ENCODE results near the gene TJP2.

The TJP2 gene

DNA sequence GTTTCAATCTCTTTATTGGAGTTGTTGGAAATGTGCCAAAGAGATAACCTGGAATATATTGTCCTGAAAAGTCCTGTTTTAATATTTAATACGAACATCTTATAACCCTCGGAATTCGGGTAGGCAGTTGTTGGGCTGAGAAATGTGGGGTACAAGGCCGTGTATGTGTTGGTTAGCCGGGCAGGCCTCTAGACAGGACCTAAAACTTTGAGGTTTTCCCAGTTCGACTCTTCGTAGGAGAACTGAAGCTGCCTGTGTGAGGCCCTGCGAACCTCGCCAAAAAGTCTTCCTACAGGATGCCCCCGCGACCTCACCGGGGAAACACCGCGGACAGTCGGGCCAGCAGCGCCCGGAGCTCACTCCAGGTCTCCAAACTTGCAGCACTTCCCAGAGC is 583 bp upstream of the TJP2 start:
- TF ChIP-seq, protein P1, sequence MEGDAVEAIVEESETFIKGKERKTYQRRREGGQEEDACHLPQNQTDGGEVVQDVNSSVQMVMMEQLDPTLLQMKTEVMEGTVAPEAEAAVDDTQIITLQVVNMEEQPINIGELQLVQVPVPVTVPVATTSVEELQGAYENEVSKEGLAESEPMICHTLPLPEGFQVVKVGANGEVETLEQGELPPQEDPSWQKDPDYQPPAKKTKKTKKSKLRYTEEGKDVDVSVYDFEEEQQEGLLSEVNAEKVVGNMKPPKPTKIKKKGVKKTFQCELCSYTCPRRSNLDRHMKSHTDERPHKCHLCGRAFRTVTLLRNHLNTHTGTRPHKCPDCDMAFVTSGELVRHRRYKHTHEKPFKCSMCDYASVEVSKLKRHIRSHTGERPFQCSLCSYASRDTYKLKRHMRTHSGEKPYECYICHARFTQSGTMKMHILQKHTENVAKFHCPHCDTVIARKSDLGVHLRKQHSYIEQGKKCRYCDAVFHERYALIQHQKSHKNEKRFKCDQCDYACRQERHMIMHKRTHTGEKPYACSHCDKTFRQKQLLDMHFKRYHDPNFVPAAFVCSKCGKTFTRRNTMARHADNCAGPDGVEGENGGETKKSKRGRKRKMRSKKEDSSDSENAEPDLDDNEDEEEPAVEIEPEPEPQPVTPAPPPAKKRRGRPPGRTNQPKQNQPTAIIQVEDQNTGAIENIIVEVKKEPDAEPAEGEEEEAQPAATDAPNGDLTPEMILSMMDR (IDR thresholded peaks at IDR 0.05; ENCODE audit: borderline replicate concordance, insufficient read depth, low read depth, low read length), result no peak
- peak overlapping the region; percentile 85 for H3K4me3 ChIP-seq (ENCODE audit: low read depth, low read length)

DNA sequence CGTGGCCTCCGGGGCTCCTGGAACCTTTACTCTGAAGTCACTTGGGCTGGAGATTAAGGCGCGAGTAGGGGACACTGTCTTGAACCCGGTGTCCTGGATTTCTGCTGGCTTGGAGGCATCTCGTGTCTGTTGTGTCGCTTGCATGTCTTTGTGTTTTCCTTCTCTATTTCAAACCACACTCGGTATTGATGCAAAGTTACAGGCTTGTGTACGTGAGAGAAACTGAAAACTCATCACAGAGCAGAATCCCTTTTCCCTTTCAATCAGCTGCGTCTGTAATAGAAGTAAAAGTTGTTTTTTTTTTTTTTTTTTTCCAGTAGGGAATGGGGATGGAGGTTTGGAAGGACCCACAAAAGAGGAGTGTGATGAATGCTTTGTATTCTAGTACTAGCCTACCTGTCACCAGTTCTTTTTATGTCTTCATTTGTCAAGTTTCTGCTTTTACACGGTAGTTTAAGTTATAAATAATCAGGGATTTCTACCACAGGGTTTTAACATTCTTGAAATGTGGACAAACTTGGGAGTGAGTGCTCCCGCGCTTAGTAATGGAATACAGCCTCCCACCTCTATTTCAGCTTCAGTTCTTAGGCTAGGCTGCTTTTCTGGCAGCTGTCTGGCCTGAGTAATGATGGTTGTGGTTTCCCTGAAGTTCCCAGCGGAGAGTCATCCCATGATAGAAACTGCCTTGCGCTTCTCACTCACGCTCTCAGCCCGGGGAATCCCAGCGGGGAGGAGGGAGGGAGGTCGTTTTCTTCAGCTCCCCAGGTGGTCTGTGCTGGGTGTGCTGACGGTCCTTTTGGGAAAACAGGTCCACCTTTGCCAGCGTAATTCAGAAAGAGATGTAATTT is 763 bp downstream of the TJP2 start:
- peak overlapping the region; percentile 85 for H3K4me3 ChIP-seq (ENCODE audit: low read depth, low read length)
- TF ChIP-seq, protein P1 (IDR thresholded peaks at IDR 0.05; ENCODE audit: borderline replicate concordance, insufficient read depth, low read depth, low read length), result no peak

DNA sequence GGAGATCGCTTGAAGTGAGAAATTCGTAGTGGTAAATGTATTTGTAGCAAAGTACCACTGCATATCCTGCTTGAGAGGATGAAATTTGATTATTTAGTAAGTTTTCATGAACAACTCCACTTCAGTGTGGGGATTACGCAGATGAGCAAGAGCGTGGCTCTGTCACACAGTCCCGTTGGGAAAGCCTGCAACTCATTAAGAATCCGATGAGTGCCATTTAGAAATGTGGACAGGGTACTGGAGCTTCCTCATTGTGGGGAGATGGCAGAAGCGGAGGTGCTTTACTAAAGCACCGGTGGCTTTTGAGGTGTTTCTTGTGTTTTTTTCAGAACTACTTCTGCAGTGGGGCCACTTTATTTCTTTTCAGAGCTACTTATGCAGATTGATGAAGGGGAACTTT is 1.4 kb downstream of the TJP2 start:
- peak overlapping the region; percentile 85 for H3K4me3 ChIP-seq (ENCODE audit: low read depth, low read length)
- TF ChIP-seq, protein P1 (IDR thresholded peaks at IDR 0.05; ENCODE audit: borderline replicate concordance, insufficient read depth, low read depth, low read length), result no peak

DNA sequence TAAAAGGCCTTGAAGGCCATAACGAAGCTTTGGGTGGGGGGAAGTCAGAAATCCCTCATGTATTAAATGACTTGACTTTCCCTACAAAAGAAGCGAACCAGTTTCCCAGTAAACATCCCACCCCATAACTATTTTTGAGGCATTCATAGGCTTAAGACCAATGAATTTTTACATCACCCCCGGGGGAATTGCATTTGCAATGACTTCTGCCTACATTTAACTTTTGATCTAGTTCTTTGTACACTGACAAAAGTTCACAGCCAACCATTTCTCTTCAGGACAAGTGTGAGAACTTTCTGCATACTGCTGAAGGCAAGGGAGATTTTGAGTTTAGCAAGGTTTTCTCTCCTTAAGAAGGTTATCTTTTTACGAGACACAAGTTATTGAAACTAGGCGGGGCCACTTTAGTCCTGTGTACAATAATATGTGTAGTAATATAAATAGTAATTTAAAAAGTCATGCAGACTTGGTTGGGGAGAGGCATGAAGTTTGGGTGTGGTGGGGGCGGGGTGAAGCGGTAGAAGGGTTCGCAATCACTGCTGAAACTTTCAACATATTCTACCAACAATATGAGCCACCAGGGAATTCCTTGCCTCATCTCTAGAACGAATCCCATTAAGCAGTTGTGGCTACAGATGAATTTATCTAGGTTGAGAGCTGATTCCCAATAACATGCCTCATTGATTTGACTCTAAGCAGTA is 2.5 kb downstream of the TJP2 start:
- H3K4me3 ChIP-seq (ENCODE audit: low read depth, low read length), result no peak overlapping the region
- TF ChIP-seq, protein P1 (IDR thresholded peaks at IDR 0.05; ENCODE audit: borderline replicate concordance, insufficient read depth, low read depth, low read length), result no peak

DNA sequence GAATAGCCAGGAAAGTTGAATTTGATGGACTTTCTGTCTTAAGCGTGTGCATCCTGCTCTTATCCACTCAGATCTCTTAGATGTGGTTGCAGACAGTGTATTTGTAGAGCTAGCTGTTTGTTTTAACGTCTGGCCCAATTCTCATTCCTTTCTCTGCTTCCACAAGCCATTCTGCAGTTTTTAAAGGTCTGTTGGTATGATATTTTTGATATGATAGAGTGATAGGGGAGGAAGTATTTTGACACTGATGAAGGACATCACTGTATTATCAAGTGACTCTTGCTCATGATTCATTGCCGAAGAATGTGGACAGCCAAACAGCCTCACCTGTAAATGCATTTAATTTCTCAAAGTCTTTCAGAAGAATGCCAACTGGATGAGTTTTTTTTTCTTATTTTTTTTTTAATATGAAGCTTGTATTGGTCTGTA is 4.5 kb downstream of the TJP2 start:
- TF ChIP-seq, protein P1 (IDR thresholded peaks at IDR 0.05; ENCODE audit: borderline replicate concordance, insufficient read depth, low read depth, low read length), result no peak
- H3K4me3 ChIP-seq (ENCODE audit: low read depth, low read length), result no peak overlapping the region

DNA sequence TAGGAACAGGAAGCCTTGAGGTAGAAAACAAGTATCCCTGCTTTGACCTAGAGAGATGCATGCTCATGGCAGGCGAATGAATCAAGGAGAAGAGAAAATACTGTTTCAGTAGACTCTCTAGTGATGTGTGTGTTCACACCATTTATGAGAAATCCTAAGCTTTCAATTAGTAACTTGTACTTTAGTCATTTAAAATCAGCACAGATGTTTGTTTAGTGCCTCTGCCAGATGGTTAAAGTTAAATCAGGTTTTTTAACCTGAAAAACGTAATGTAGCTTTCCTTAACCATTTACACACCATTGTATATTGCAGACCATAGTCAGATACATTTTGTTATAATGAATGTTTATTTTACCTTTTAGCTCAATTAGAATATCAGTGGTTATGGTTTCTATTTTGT is 5.0 kb downstream of the TJP2 start:
- TF ChIP-seq, protein P1 (IDR thresholded peaks at IDR 0.05; ENCODE audit: borderline replicate concordance, insufficient read depth, low read depth, low read length), result no peak
- no peak overlapping the region for H3K4me3 ChIP-seq (ENCODE audit: low read depth, low read length)
